HG02588 (cell line): Measurements from ENCODE around the gene GPR137B.
"Not testable (repeated sequence)": the region's sequence is repeated elsewhere in the genome, so short reads cannot be mapped to it uniquely, and the experiment has no call there.

Source experiments
- ATAC-seq: cut with Tn5 transposase; IDR thresholded peaks from one replicate; pipeline ENCODE4 v1.9.1; 2021; ENCODE audit warnings: mild to moderate bottlenecking, moderate library complexity; ENCODE audit not compliant: unreplicated experiment

GPR137B gene

DNA sequence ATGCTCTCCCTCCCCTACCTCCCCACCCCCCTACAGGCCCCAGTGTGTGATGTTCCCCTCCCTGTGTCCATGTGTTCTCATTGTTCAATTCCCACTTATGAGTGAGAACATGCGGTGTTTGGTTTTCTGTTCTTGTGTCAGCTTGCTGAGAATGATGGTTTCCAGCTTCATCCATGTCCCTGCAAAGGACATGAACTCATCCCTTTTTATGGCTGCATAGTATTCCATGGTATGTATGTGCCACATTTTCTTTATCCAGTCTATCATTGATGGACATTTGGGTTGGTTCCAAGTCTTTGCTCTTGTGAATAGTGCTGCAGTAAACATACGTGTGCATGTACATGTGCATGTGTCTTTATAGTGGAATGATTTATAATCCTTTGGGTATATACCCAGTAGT is 44.1 kb downstream of the GPR137B start:
- ATAC-seq = not testable (repeated sequence)

DNA sequence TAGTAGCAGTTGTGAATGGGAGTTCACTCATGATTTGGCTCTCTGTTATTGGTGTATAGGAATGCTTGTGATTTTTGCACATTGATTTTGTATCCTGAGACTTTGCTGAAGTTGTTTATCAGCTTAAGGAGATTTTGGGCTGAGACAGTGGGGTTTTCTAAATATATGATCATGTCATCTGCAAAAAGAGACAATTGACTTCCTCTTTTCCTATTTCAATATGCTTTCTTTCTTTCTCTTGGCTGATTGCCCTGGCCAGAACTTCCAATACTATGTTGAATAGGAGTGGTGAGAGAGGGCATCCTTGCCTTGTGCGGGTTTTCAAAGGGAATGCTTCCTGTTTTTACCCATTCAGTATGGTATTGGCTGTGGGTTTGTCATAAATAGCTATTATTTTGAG is 45.7 kb downstream of the GPR137B start:
- not testable (repeated sequence) for ATAC-seq

DNA sequence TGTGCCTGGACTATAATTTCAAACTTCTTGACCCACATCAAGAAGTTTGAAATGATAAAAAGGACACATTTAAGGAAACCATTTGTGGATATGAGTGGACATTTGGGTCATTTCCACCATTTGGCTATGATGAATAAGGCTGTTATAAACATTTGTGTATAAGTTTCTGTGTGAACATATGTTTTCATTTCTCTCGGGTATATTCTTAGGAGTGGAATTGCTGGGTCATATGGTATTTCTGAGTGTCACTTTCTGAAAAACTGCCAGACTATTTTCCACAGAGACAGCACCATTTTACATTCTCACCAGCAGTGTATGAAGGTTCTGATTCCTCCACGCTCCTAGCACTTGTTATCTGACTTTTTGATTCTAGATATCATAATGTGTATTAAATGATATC is 50.8 kb downstream of the GPR137B start:
- ATAC-seq = no peak

DNA sequence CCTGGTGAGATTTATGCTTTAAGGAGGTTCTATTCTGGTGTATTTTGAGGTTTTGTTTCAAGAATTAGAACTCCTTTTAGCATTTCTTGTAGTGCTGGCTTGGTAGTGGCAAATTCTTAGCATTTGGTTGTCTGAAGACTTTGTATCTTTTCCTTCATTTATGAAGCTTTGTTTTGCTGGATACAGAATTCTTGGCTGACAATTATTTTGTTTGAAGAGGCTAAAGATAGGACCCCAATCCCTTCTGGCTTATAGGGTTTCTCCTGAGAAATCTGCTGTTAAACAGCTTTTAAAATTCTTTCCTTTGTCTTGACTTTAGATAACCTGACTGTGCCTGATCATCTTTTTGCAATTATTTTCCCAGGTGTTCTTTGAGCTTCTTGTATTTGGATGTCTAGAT is 58.6 kb downstream of the GPR137B start:
- no peak for ATAC-seq

DNA sequence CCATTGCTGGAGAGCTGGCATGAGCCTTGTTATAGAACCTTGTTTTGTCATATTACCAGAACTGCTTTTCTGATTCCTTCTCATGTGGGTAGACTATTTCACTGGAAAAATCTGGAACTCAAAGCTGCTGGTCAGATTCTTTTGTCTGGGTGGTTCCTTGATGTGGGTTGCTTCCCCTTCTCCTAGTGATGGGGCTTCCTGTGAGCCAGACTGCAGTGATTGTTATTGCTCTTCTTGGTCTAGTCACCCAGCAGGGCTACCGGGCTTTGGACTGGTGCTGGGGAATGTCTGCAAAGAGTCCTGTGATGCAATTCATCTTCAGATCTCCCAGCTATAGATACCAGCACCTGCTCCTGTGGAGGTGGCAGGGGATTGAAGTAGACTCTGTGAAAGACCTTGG is 59.4 kb downstream of the GPR137B start:
- ATAC-seq = no peak

DNA sequence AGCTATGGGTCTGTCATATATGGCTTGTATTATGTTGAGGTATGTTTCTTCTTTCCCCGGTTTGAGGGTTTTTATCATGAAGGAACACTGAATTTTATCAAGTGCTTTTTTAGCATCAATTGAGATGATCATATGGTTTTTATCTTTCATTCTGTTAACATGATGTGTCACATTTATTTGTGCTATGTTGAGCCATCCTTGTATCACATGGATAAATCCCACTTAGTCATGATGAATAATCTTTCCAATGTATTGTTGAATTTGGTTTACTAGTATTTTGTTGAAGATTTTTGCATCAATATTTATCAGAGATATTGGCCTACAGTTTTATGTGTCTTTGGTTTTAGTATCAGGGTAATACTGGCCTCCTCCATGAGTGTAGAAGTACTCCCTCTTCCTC is 61.7 kb downstream of the GPR137B start:
- ATAC-seq = no peak

DNA sequence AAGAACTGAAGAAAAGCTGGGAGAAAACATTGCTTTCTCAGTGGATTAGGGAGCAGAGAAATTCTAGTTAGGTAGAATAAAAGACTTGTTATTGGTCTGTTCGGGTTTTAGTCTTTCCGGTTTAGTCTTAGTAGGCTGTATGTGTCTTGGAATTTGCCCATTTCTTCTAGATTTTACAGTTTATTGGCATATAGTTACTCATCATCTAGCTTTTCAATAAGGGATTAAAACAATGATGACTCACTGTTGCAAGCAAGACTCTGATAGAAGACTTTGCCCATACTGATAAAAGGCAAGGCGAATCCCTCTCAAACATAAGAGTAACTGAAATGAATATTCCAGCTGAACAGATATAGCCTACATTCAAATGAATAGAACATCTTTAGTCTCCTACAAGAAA is 62.3 kb downstream of the GPR137B start:
- ATAC-seq = no peak

DNA sequence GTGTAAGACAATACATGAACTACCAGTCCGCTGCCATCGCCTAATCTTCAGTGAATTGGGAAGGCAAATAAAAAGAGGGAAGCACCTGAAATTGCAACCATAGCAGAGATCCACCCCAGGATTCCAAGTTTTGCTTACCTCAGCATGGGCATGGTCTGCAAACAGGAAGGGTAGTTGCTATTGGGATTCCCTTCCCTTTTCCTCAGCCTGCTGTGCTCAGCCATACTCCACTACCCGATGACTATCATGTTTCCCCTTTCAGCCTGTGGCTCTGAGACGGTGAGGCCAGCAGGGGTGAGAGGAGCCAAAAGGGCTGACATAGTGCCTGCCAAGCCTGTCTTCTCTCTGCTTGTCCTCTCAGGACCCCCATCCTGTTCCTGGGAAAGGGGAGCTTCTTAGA is 64.2 kb downstream of the GPR137B start:
- ATAC-seq = no peak

DNA sequence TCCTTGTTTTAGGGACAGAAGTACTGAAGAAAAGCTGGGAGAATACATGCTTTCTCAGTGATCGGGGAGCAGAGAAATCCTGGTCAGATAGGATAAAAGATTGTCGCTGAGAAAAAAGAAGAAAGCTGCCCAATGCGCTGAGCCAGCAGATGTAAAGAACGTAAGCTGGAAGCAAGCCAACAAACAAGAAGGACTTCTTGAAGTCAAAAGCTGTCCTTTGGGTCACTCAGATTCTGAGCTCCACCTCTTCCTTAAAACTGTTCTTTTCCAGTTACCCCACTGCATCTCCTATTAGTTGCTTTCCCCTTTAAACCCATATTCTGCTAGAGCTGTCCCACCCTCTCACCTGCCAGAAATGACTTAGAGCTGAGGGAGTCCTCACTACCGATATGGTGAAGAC is 64.8 kb downstream of the GPR137B start:
- ATAC-seq = no peak

DNA sequence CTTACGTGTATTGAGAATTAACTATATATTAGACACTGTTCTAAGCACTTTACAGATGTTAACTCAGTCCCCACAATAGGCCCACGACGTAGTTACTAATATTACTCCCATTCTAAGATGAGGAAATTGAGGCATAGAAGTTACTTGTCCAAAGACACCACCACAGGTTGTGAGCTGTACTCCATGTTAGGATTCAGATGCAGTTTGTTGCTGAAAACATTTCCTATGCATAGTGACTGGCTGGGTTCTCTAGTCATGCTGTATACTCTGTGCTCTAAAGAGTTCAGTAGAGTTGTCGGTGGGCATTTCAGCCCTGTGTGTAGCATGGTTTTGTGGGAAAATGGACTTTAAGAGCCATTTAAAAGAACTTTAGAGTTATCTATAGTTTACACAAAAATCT is 65.2 kb downstream of the GPR137B start:
- no peak for ATAC-seq

DNA sequence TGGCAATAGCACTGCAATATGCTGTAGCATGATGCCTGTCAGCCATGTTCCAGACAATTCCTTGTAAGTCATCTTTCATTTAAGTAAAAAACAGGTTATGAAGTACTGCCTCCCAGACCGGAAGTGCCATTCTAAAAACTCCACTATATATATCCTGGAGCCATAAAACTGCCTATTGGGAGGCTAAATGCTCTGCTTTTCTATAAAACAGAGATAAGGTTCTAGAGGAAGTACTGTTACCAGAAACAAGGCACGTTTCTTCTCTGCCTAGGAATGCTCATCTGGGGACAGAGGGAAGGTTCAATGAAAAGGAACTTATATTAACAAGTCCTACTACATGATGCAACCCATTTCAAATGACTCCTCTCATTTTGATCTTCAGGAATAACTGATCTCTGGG is 66.8 kb downstream of the GPR137B start:
- no peak for ATAC-seq

DNA sequence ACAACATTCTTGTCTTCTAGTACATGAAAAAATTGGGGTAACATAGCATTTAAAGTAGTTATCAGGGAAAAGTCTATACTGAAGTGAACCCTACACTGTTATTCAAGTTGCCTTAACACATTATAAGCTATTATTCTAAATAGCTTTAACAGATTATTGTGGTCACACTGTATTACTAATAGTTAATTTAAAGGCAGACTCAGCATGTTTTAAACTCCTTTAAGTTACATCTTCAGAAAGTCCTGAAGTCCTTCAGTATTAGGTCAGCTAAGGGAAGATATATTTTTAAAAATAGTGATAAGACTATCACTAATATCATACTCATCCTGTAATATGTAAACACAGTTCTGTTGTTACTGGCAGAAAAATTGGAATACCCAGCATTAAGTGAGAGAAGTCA is 67.4 kb downstream of the GPR137B start:
- ATAC-seq = no peak

DNA sequence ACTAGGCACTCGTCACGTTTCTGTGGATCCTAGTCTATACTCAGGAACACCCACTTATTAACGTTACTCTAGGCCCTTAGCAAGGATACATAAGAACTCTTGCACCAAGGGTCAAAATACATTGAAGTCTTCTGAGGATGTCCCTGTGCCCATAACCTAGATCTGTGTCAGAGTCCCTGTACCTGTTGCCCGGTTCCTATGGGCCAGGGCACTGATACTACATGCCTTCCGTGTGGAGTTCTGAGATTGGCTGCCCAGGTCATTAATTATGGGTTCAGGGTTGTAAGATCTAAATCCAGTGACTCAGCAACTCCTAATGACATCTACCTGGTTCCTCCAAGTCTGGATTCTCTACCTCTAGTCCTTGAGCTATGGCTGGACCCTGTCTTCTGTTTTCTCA is 69.5 kb downstream of the GPR137B start:
- ATAC-seq = no peak

DNA sequence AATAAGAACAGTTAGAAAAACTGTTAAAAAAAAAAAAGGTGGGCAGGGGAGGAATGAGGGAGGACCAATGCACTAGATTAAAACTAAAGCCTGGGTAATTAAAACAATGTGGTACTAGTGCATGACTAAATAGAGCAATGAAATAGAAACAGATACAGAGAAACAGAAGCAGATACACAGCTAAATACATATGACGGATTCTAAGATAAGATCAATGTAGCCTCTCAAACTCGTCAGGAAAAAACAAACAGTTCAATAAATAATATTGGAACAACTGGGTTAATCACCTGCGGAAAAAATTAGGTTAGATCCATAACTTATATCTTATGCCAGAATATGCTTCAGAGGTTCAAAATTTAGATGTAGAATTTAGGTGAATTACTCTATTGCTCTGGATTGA is 71.2 kb downstream of the GPR137B start:
- no peak for ATAC-seq

DNA sequence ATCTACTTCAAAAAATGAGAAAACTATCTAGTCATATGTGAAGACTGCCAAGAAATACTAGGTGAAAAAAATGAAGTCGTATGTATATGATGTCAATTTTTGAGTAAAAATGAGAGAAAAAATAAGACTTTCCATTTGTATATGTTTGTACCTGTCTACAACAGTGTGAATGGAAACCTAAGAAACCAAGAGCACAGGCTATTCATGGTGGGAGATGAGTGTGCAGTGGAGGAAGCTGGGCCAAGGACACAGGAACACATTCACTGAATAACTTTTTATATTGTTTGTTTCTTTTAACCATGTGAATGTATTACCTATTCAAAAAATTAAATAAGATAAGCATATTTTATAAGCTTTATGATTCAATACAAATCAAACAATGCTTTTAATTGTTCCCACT is 72.4 kb downstream of the GPR137B start:
- no peak for ATAC-seq

DNA sequence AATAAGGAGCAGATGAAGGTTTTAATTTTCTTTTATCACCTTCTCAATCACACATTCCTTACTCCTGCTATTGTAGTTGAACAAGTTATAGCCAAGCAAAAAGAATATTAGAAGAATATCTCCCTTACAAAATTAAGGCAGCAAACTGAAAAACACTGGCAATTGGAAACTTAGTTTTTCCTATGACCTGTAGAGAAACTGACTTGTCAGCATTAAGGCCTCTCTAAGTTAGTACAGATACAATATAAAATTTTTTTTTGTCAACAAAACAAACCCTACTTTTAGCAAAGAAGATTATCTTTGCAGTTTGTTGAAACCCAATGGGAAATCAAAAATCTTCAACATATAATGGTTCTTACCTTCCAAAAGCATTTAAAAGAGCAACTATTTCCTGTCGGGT is 78.1 kb downstream of the GPR137B start:
- no peak for ATAC-seq

DNA sequence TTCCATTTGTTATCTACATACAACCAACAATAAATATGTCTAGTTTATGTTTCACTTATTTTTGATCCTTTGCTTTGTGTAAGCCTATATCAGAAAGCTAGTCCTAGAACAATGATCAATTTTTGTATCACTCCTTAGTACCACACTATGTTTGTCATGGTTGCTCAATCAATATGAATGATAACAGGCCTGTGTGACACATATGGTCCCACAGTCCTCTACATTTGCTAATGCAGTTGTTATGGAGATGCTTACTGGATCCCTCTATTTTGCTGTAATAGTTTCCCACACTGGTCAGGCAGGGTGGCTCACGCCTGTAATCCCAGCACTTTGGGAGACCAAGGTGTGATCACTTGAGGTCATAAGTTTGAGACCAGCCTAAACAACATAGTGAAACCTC is 80.3 kb downstream of the GPR137B start:
- ATAC-seq = no peak

DNA sequence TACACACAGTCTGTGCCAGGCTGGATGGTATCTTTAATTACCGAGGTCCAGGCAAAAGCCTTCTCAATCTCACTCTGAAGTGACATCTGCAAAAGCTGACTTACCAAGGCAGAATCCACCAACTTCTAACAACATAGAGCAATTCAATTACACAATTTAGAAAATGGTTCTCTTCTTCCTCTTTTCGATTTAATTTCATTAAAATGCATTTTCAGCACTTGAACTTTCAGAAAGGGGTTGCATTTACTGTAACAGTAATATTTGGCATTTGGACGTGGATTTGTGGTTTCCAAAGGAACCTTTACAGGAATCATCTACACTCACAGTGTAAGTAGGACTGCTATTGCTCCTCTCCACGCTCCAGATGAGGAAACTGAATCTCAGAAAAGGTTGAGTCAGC is 86.1 kb downstream of the GPR137B start:
- no peak for ATAC-seq

DNA sequence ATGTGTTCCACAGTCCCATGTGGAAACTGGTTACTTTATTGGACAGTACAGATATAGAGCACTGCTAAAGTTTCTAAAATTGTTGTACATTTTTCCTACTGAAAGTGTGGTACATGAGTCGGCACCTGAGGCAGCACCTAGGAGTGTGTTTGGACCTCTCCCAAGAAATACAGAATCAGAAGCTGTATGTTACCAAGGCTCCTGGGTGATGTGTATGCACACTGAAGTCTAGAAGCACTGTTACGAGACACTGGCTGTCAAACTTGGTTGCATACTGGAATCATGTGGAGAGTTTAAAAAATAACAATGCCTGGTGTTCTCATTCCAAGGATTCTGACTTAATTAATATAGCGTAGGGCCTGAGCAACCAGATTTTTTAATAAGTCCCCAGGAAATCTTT is 92.8 kb downstream of the GPR137B start:
- no peak for ATAC-seq

DNA sequence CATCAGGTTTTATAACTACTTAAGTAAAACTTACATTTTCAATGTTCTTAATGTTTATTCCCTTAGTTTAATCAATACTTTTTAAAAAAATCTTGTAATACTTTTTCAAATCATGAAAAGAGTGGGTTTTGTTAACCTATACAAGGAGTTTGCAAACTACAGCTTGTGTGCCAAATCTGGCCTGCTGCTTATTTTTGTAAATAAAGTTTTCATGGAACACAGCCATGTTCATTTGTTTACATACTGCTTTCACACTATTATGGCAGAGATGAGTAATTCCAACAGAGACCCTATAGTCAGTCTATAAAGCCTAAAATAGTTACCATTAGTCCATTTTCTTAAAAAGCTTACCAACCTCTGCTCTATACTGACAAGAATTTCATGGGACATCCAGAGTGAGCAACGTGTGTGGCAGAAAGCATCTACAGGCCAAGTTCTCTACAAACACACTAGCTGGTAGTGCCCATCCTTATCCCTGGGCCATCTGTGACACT is 96.8 kb downstream of the GPR137B start:
- ATAC-seq = no peak

DNA sequence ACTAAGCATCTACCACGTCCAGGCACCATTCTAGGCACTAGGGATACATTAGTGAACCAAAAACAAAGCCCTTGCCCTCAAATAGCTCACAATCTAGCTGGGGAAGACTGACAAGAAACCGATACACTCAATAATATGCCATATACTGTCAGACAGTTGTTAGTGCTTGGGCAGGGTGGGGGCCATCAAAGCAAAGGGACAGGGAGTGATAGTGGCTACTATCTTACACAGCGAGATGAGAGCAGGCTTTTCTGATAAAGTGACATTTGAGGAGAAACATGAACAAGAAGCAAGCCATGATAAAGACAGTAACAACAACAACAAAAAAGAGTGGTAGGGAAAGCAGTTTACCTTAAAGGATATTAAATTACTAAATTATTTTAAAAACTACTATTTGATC is 98.3 kb downstream of the GPR137B start:
- no peak for ATAC-seq

DNA sequence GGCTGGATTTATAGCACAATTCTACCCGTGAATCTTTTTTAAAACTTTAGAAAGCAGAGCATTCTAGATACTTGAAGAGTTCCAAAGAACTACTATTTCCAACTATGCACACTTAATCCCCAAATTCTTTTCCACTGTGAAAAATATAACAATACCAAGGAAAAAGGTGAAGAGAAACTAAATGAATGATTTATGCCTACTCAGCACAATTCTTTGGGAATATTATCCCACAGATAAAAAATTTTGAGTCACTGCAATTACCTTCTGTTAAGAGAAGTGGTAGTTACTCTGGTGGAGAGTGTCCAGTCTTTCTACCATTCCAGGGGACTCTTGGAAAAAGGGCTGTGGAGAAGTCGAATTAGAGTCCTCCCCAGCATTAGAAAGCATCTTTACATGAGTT is 100.2 kb downstream of the GPR137B start:
- ATAC-seq = no peak

DNA sequence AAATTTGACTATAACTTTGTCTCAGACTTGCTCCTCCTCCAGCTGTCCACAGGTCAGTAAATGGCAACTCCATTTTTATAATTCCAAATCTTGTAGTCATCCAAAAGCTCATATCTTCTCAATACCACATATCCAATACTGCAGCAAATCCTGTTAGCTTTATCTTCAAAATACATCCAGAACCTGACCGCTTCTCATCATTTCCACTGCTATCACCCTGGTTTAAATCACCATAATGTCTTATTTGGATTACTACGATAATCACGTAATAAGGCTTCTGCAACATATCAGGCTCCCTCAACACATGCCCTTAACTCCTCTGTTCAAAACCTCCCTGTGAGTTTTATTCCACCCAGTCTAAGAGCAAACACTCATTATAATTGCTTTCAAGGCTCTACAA is 104.9 kb downstream of the GPR137B start:
- ATAC-seq = no peak

DNA sequence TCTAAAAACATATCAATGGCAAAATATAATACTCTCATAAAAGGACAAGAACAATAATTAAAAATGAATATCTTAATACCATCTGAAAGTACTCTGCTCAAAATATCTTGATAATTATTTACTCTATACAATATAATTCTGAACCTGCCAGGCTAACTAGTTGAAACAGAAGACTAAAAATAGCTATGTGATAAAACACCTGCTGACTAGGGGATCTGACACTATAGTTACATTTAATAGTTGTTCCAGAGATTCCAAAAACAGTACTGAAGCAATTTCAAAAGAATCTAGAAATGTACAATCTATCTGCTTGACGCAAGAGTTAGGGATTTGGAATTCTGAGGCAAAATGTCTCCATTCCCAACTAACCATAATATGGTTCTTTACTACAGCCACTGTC is 109.2 kb downstream of the GPR137B start:
- ATAC-seq = no peak
